CD4-positive, alpha-beta T cell (primary cell): ENCODE measurements around the gene ENAH. TPM values are rescaled to one million over a fixed set of nuclear protein-coding genes. Genes with fewer than 3 reads are reported as not detected.
A peak's percentile ranks its signal among the peaks of the same experiment; 100 is the strongest.
"Not testable (repeated sequence)": the region's sequence is repeated elsewhere in the genome, so short reads cannot be mapped to it uniquely, and the experiment has no call there.

Experiments used
- ATAC-seq: fragments of 200-7000 bp; cut with Tn5 transposase; one replicate; pipeline ENCODE4 v1.10.0; 2022; ENCODE audit warnings: mild to moderate bottlenecking; ENCODE audit not compliant: poor library complexity
- CTCF ChIA-PET: fragments of 350-600 bp; sonication (Branson Sonifier 250); formaldehyde crosslinking; loops from one replicate; lab custom pipeline; 2021; ENCODE audit warnings: antibody characterized with exemption, inconsistent platforms; lab: Charles Lee
- POLR2A ChIA-PET: fragments of 350-600 bp; sonication (Branson Sonifier 250); formaldehyde crosslinking; loops from one replicate; lab custom pipeline; 2021; ENCODE audit warnings: antibody characterized with exemption, inconsistent platforms; lab: Charles Lee
- DNase-seq, 14 experiments: peaks; one replicate each; pipeline ENCODE4 v3.0.0-alpha.2; 2013 to 2020; ENCODE audit warnings: mixed read lengths in 2 of 14
- H3K27ac ChIP-seq, 2 donors: one replicate each; pipeline versions ENCODE4 v1.5.1 to v1.7.0; 2013; ENCODE audit warnings: low read length in 2 of 2, low read depth in 1 of 2, mild to moderate bottlenecking in 1 of 2
- H3K27me3 ChIP-seq, 2 experiments: 1 replicate in 1 of 2; 2 replicates in 1 of 2; pipeline versions ENCODE4 v1.6.1 to v1.7.0; 2013; ENCODE audit warnings: low read length in 2 of 2, control low read depth in 1 of 2, mild to moderate bottlenecking in 1 of 2, moderate library complexity in 1 of 2; ENCODE audit not compliant: insufficient read depth in 2 of 2, control insufficient read depth in 1 of 2
- H3K36me3 ChIP-seq: one replicate; pipeline ENCODE4 v1.6.1; 2013; ENCODE audit warnings: low read length, control low read depth; ENCODE audit not compliant: insufficient read depth
- H3K4me1 ChIP-seq: one replicate; pipeline ENCODE4 v1.6.1; 2013; ENCODE audit warnings: low read length, control low read depth; ENCODE audit not compliant: insufficient read depth
- H3K4me3 ChIP-seq: one replicate; pipeline ENCODE4 v1.5.1; 2013; ENCODE audit warnings: mild to moderate bottlenecking, low read length, moderate library complexity
- H3K9me3 ChIP-seq, 2 experiments: 1 replicate in 1 of 2; 2 replicates in 1 of 2; pipeline versions ENCODE4 v1.6.1 to v1.7.0; 2013; ENCODE audit warnings: low read length in 2 of 2, mild to moderate bottlenecking in 2 of 2, control low read depth in 1 of 2, moderate library complexity in 1 of 2; ENCODE audit not compliant: control insufficient read depth in 1 of 2, insufficient read depth in 1 of 2
- H3K27ac Mint-ChIP-seq: one replicate; pipeline ENCODE4 v1.8.0; 2020; ENCODE audit warnings: mixed read lengths
- H3K27me3 Mint-ChIP-seq: one replicate; pipeline ENCODE4 v1.8.0; 2021; ENCODE audit warnings: mixed read lengths
- H3K36me3 Mint-ChIP-seq: one replicate; pipeline ENCODE4 v1.8.0; 2021; ENCODE audit warnings: low read depth, mixed read lengths
- H3K4me1 Mint-ChIP-seq: one replicate; pipeline ENCODE4 v1.8.0; 2021; ENCODE audit warnings: low read depth, mixed read lengths
- H3K4me3 Mint-ChIP-seq: one replicate; pipeline ENCODE4 v1.8.0; 2020; ENCODE audit warnings: mild to moderate bottlenecking, mixed read lengths
- H3K9me3 Mint-ChIP-seq: one replicate; pipeline ENCODE4 v1.8.0; 2020; ENCODE audit warnings: mixed read lengths
- CTCF ChIP-seq: fragments of 200-600 bp; IDR thresholded peaks from one replicate; pipeline ENCODE4 v1.8.0; 2022; ENCODE audit warnings: antibody characterized with exemption, mild to moderate bottlenecking
- intact Hi-C, 2 experiments: fragments of 100-400 bp; cut with DNase I in 1 of 2; cut with micrococcal nuclease in 1 of 2; formaldehyde crosslinking; loops; one replicate each; pipeline versions ENCODE4 v1.15.1 to v1.9.0; 2023 to 2025; cut with DNase I, micrococcal nuclease
- total RNA-seq, 174 experiments: library from RNA in 2 of 174; stranded (reverse) in 2 of 174; gene quantifications; one replicate each; pipeline ENCODE4 v1.2.3 and lab custom pipeline; 2021 to 2026

The ENAH gene
- total RNA-seq, 2 experiments from 2014 or later: not detected

- ChIA-PET CTCF (no interaction called here), POLR2A (no interaction called here)
- DNase-seq (no peak), ATAC-seq (no peak)
- Histone ChIP-seq H3K4me3 (no peak overlapping the region), H3K36me3 (no peaks in the 10 kb centered on the region), H3K27ac (no peak overlapping the region), H3K4me1 (peaks cover 8% of the 10 kb centered on the region), H3K9me3 (no peaks in the 10 kb centered on the region), H3K27me3 (no peaks in the 10 kb centered on the region)
- Mint-ChIP-seq H3K27ac (no peak overlapping the region), H3K4me3 (no peak overlapping the region), H3K9me3 (no peaks in the 10 kb centered on the region), H3K36me3 (no peaks in the 10 kb centered on the region), H3K27me3 (peaks cover 5% of the 10 kb centered on the region), H3K4me1 (peaks cover 8% of the 10 kb centered on the region)
- intact Hi-C loops: no loop called here
- TF ChIP-seq CTCF: no peak
These were observed 4.6 kb upstream of the ENAH start for GRCh38 chr1:225657462-225657989.

GRCh38 chr1:225656259-225656655, 3.3 kb upstream of the ENAH start:
- H3K27ac Mint-ChIP-seq, intact Hi-C loops: not testable (repeated sequence)

DNA sequence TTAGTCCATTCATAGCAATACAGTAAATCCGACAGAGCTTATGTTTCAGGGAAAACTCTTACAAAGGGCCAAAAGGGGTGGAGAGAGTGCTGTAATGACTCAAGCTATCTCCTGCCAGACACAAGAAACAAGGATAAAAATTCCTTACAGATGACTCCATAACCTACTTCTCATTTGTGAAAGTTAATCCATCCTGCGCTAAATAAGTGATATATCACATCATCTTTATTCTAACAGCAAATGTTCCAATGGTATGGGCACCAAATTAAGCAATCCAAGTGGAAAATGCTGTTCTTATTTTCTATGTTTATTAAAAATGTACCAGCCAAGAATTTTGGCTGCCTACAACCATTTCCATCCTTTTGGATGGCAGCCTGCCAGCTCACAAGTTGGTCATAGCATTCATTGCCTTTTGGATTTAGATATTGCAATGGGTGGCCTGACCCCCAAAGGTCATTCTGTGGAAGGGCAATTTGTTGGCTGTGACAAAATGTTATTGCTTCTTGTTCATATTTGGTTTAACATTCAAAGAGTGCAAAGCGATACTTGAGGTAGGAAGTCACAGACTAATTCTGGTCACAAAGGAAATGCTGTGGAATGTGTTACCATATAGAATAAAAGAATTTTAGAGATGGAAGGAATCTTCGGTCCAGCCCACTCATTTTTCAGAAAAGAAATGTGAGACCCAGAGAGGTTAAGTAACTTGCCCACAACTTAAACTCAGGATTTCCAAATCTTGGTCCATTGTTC, 2.8 kb upstream of the ENAH start:
- Histone ChIP-seq H3K27ac (no peak overlapping the region), H3K4me1 (peaks cover 16% of the 10 kb centered on the region), H3K27me3 (peaks cover 9 to 16% of the 10 kb centered on the region in 2 experiments), H3K4me3 (no peak overlapping the region), H3K36me3 (no peaks in the 10 kb centered on the region), H3K9me3 (no peaks in the 10 kb centered on the region)
- peaks cover 22% of the 10 kb centered on the region for H3K27me3 Mint-ChIP-seq
- DNase-seq (peak in 3 of 14 experiments; percentile 7 to 35 (median 32)), ATAC-seq (no peak)
- no peaks in the 10 kb centered on the region for H3K36me3 Mint-ChIP-seq
- peak overlapping the region; percentile 62 for H3K4me3 Mint-ChIP-seq
- peaks cover 15% of the 10 kb centered on the region for H3K4me1 Mint-ChIP-seq
- TF ChIP-seq CTCF: no peak
- ChIA-PET CTCF (no interaction called here), POLR2A (interaction anchor here (0.6 to 1.6 kb wide), 2 partner anchors 122 to 543 kb away, joined by 3 to 5 read pairs; partner anchors contain the start of gene SRP9)
- intact Hi-C loops: no loop called here
- H3K27ac Mint-ChIP-seq: no peak overlapping the region
- no peaks in the 10 kb centered on the region for H3K9me3 Mint-ChIP-seq

More at GRCh38 chr1:225656259-225656655, 3.3 kb upstream of the ENAH start:
- H3K9me3 Mint-ChIP-seq, ATAC-seq, H3K27ac ChIP-seq, H3K4me3 ChIP-seq, H3K36me3 Mint-ChIP-seq, DNase-seq, H3K9me3 ChIP-seq, CTCF ChIA-PET, H3K36me3 ChIP-seq: not testable (repeated sequence)
- H3K27me3 Mint-ChIP-seq: peaks cover 17% of the 10 kb centered on the region
- POLR2A ChIA-PET: interaction anchor here (0.6 kb wide), 1 partner anchor 542 kb away, joined by 3 read pairs; no protein-coding TSS in a partner anchor
- H3K4me1 Mint-ChIP-seq: peaks cover 15% of the 10 kb centered on the region
- H3K4me1 ChIP-seq: peaks cover 16% of the 10 kb centered on the region
- peaks cover 8 to 11% of the 10 kb centered on the region in 2 experiments for H3K27me3 ChIP-seq
- peak overlapping the region; percentile 23 for H3K4me3 Mint-ChIP-seq
